Parathyroid adenoma (tissue), 2 donors: ENCODE measurements around the gene APRT.

ENCODE experiments used
- H2AFZ ChIP-seq: fragments of 300-600 bp; sonication (generic); one replicate; pipeline ENCODE4 v1.7.0; 2017; ENCODE audit warnings: antibody characterized with exemption, mild to moderate bottlenecking
- H3K27ac ChIP-seq: fragments of 300-600 bp; sonication (generic); one replicate; pipeline ENCODE4 v1.7.0; 2017
- H3K27me3 ChIP-seq: fragments of 300-600 bp; sonication (generic); one replicate; pipeline ENCODE4 v1.7.0; 2017; ENCODE audit warnings: low read length; ENCODE audit not compliant: control insufficient read depth, insufficient read depth
- H3K36me3 ChIP-seq: fragments of 300-600 bp; sonication (generic); one replicate; pipeline ENCODE4 v1.7.0; 2017; ENCODE audit warnings: low read length; ENCODE audit not compliant: control insufficient read depth, insufficient read depth
- H3K4me1 ChIP-seq: fragments of 300-600 bp; sonication (generic); one replicate; pipeline ENCODE4 v1.7.0; 2017; ENCODE audit warnings: control low read depth
- H3K4me2 ChIP-seq: fragments of 300-600 bp; sonication (generic); one replicate; pipeline ENCODE4 v1.7.0; 2017; ENCODE audit warnings: low read length
- H3K4me3 ChIP-seq: fragments of 300-600 bp; sonication (generic); one replicate; pipeline ENCODE4 v1.7.0; 2017; ENCODE audit warnings: low read depth, low read length
- H3K79me2 ChIP-seq: fragments of 300-600 bp; sonication (generic); one replicate; pipeline ENCODE4 v1.7.0; 2017; ENCODE audit warnings: control low read depth
- H3K9ac ChIP-seq: fragments of 300-600 bp; sonication (generic); one replicate; pipeline ENCODE4 v1.7.0; 2017; ENCODE audit warnings: mild to moderate bottlenecking
- H3K9me3 ChIP-seq: fragments of 300-600 bp; sonication (generic); one replicate; pipeline ENCODE4 v1.7.0; 2017; ENCODE audit warnings: low read length; ENCODE audit not compliant: control insufficient read depth
- CTCF ChIP-seq: fragments of 300-600 bp; sonication (generic); IDR thresholded peaks from one replicate; pipeline ENCODE4 v1.7.0; 2017; ENCODE audit warnings: antibody characterized with exemption, mild to moderate bottlenecking
- donor health status: primary hyperparathyroidism.

APRT gene

DNA sequence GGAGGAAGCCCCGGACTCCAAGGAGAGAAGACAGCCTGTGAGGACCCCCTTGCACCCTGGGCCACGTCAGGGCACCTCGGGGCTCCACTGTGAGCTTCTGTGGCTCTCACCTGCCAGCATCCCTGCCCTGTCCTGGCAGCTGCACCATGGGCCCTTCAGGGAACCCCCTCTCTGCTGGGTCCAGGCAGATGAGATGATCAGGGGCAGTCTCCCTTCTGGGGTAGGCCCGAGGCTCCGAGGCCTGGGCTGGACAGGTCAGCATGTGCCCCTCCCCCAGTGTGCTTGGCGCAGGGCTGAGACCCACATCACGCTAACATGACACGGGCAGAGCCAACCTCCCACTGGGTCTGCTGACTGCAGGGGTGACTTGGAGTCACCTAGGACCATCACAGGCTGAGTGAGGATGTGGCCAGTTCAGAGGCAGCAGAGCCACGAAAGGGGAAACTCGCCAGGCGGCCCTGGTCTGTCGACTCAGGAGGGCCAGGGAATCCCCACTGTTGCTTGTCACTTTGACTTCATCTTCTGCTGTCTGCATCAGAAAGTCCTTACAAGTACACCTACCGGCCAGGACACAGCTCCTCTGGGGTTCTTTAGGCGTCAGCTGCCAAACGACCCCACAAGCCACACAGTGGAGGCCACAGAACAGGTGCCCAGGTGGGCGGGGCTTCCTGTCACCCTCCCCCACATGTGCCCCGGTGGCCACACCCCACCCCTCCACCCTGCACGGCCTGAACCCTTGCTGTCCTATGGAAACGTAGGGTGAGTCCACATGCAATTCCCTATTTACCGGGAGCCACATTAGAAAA lies 42.8 kb upstream of the APRT start:
- H3K79me2 ChIP-seq: peaks cover 11% of the 10 kb centered on the region
- no peak overlapping the region for H3K9ac ChIP-seq
- no peak for TF ChIP-seq CTCF
- no peaks in the 10 kb centered on the region for H3K9me3 ChIP-seq
- H3K4me1 ChIP-seq: peaks cover 8% of the 10 kb centered on the region
- H3K36me3 ChIP-seq: no peaks in the 10 kb centered on the region
- H3K4me3 ChIP-seq: no peak overlapping the region
- H3K4me2 ChIP-seq: no peak overlapping the region
- H3K27me3 ChIP-seq: no peaks in the 10 kb centered on the region
- H2AFZ ChIP-seq: no peak overlapping the region
- no peak overlapping the region for H3K27ac ChIP-seq

GRCh38 chr16:88853325-88853941 lies 41.7 kb upstream of the APRT start:
- Histone ChIP-seq H2AFZ (no peak overlapping the region), H3K9me3 (no peaks in the 10 kb centered on the region), H3K36me3 (no peaks in the 10 kb centered on the region), H3K9ac (no peak overlapping the region), H3K27me3 (no peaks in the 10 kb centered on the region), H3K79me2 (peaks cover 11% of the 10 kb centered on the region), H3K27ac (no peak overlapping the region), H3K4me3 (no peak overlapping the region), H3K4me2 (no peak overlapping the region), H3K4me1 (peaks cover 8% of the 10 kb centered on the region)
- TF ChIP-seq CTCF: no peak

- Histone ChIP-seq H3K4me1 (no peaks in the 10 kb centered on the region), H3K9me3 (no peaks in the 10 kb centered on the region), H3K27ac (no peak overlapping the region), H3K27me3 (no peaks in the 10 kb centered on the region), H3K36me3 (no peaks in the 10 kb centered on the region), H2AFZ (no peak overlapping the region), H3K4me2 (no peak overlapping the region), H3K79me2 (peaks cover 8% of the 10 kb centered on the region), H3K9ac (no peak overlapping the region), H3K4me3 (no peak overlapping the region)
- TF ChIP-seq CTCF: no peak
Measured at GRCh38 chr16:88851616-88852015, 39.9 kb upstream of the APRT start.

GRCh38 chr16:88850531-88851199 lies 38.9 kb upstream of the APRT start:
- Histone ChIP-seq H3K79me2 (peaks cover 6% of the 10 kb centered on the region), H3K27me3 (no peaks in the 10 kb centered on the region), H3K36me3 (no peaks in the 10 kb centered on the region), H3K27ac (no peak overlapping the region), H3K9me3 (no peaks in the 10 kb centered on the region), H3K4me3 (no peak overlapping the region), H2AFZ (no peak overlapping the region), H3K4me2 (no peak overlapping the region), H3K9ac (no peak overlapping the region), H3K4me1 (no peaks in the 10 kb centered on the region)
- TF ChIP-seq CTCF: no peak
